Measurements from ENCODE around the gene ARHGEF10L. TPM values are rescaled to one million over a fixed set of nuclear protein-coding genes. Genes with fewer than 3 reads are reported as not detected.
"Not testable (repeated sequence)": the region's sequence is repeated elsewhere in the genome, so short reads cannot be mapped to it uniquely, and the experiment has no call there.

ARHGEF10L gene
- polyA plus RNA-seq, 3 donors = 19.8 to 71.8 (median 20.8) TPM

DNA sequence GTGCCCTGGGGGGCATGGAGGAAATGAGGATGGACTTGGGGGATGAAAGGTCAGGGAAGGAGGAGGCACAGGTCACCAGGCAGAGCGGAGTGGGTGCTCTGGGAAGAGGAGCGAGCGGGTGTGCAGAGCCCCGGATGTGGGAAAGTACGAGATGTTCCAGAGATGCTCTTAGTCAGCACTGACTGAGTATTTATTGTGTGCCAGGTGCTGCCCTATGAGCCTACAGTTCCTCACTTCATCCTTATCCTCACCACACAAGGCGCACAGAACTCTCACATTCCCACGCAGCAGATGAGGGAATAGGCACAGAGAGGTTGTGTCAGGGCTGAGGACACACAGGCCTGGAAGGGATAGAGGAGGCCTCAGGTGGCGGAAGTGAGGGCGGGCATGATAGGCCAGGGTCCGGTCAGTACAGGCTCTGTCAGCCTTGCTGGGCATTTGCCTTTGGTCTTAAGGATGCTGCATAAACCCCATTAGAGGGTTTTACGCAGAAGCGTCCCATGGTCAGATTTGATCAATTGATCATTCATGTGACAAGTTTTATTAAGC lies 77.3 kb downstream of the ARHGEF10L start:
- WGBS, 3 donors = 97 to 98% (median 98%) methylated on average over 12 of the region's 12 CpGs
- no peak overlapping the region for H3K27ac ChIP-seq (ENCODE audit: low read depth, low read length)

DNA sequence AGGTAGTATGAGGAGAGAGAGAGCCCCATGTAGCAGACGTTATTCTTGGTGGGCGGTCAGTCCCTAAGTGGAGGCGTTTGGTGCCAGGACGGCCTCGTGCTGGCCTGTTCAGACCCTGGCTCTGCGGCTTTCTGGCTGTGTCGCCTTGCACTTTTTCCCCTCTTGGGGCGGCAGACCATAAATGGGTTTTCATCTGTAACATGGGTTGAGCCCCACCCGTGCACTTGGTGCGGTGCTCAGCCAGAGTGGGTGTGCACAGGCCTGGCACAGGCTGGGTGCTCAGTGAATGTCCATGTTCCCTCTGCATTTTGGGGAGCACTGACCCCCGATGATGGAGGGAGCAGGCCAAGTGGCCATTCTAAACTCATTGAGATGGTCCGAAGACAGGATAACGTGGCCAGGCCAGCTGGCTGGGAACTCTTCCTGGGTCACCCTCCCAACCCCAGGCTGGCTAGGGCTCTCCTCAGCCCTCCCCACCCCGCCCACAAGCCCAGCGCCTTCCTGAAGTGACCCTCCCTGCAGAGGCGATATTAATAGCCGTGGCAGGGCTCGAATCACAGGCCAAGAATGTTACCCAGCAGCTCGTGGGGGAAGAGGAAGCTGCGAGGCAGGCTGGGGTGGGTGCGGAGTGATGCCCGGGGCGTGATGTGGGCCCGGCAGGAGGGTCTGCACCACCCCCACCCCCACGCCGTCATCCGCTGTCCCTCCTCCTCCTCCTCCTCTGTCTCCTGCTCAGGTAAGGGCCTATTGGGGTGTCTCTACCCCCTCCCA lies 78.5 kb downstream of the ARHGEF10L start:
- no peak overlapping the region for H3K27ac ChIP-seq (ENCODE audit: low read depth, low read length)
- WGBS, 3 donors = 47 to 77% (median 58%) methylated on average over 27 of the region's 27 CpGs

DNA sequence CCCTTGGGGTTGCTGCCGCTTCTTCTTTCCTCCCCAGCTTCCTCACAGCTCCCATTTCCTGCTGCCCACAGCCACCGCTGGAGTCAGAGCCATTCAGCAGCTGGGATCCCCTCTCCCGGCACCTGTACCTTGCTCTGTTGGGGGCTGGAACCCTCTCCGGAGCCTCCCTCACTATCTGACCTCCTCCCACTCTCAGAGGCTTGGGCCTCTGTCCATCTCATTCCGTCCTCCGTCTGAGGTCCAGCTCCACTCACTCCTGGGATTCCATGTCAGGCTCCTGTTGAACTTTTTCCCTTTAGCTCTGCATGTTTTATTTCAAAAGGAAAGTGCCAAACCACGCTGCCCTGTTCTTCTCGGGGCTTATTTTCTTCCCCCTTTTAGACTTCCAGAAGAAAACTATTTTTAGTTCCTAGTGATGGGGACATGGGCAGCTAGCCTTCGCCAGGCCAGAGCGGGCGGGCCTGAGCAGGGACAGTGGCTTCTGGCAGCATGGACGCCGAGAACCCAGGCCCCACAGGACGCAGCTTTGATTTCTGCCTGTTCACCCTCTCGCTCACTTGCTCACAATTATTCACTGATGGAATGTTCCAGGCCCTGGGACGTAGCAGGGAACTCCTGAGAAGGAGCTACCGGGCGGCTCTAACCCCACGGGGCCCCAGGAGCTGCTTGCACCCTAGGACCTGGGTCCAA lies 79.2 kb downstream of the ARHGEF10L start:
- WGBS, 3 donors = 58 to 87% (median 68%) methylated on average over 19 of the region's 19 CpGs
- H3K27ac ChIP-seq (ENCODE audit: low read depth, low read length) = no peak overlapping the region

DNA sequence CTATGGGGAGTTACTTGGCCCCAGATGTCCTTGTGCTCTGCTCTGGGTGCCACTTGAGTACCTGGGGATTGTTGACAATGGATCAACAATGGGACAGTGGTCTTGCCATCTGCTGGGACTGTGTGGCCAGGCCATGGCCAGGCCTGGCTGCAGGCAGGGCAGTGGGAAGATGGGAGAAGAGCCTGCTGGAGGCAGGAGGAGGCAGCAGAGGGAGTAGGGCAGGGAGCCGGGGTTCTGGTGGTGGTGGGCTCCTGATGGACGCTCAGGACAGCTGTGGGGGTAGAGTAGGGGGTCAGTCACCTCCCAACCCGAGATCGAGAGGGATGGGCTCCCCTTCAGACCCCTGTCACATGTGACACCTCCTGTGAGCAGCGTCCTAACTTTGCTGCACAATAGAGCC lies 81.0 kb downstream of the ARHGEF10L start:
- 82 to 92% (median 85%) methylated on average over 5 of the region's 5 CpGs for WGBS, 3 donors
- no peak overlapping the region for H3K27ac ChIP-seq (ENCODE audit: low read depth, low read length)

DNA sequence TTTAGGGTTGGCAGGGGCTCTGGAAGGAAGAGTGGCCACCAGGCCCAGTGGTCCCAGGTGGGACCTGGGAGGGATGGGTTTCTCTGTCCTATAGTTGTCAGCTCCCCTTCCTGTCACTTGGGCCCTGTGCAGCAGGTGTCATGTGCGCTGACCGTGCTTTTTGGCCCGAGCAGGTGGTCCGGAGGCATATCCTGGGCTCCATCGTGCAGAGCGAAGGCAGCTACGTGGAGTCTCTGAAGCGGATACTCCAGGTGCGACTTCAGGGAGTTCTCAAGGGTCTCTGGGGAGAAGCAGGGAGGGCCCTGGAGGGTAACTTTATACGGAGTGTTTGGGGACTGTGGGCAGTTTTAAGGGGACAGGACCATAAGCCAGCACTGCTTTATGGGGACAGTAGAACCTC lies 82.2 kb downstream of the ARHGEF10L start:
- no peak overlapping the region for H3K27ac ChIP-seq (ENCODE audit: low read depth, low read length)
- WGBS, 3 donors = 88 to 92% (median 91%) methylated on average over 10 of the region's 10 CpGs

DNA sequence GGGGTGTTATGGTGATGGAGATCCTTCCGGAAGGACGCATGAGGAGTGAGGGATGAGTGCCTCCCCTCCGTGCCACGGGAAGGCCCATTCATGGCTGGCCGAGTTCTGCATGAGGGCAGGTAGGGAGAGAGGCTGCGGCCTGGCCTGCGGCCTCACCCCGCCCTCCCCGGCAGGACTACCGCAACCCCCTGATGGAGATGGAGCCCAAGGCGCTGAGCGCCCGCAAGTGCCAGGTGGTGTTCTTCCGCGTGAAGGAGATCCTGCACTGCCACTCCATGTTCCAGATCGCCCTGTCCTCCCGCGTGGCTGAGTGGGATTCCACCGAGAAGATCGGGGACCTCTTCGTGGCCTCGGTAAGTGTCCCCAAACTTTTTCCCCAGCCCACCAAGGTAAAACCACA lies 83.3 kb downstream of the ARHGEF10L start:
- H3K27ac ChIP-seq (ENCODE audit: low read depth, low read length) = no peak overlapping the region
- 94 to 96% (median 96%) methylated on average over 22 of the region's 22 CpGs for WGBS, 3 donors

DNA sequence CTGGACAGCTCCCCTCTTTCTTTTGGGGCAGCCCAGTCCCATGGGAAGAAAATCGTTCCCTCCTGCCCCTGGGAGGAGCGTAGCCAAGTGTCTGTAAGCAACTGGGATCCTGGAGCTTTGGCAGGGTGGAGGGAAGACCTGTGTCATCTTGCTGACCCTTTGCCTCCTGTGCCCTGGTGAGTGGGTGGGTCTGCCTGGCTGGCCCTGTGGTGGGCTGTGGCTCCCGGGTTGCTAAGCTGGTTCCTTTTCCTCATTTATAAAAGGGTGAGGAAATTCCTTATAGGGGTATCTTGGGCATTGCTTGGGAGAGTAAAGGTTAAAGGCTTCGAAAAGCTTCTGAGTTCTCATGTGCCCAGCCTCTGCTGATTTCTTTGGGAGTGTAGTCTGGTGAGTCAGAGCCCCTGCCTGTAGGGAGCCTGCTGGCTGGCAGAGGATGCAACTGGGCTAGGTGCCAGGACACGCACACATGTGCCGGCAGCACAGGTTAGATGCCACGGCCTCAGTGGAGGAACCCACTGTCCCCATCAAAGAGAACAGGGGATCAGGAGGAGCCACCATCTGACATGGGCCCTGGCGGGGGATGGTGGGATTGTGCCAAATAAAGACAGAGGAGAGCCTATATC lies 85.2 kb downstream of the ARHGEF10L start:
- H3K27ac ChIP-seq (ENCODE audit: low read depth, low read length) = no peak overlapping the region
- 57 to 65% (median 57%) methylated on average over 8 of the region's 8 CpGs for WGBS, 3 donors

DNA sequence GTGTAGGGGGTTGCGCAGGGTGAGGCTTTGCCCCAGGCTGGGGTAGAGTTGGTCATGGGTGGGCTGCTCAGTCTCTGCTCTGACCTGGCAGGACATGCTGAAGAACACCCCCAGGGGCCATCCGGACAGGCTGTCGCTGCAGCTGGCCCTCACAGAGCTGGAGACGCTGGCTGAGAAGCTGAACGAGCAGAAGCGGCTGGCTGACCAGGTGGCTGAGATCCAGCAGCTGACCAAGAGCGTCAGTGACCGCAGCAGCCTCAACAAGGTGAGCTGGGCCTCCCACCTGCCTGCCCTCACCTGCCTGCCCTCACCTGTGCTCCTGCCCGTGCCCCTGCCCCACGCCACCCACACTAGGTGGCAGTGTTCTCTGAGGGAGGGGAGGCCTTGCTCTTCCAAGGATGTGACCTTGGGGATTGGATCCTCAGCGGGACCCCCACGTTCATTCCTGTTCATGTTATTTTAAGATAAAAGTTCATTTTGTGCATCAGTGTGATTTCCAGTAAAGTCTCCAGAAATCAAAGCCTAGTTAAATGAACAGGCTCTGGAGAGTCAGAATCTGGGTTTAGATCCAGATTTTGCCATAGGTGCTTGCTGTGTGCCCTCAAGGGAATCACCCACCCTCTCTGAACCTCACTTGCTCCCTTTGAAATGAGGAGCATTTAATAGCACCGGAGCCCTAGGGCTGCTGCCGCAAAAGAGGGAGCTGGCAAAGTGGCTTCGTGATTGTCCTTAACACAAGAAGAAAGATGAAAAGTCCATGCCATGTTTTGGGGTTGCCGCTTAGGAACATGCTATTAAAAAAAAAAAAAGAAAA lies 87.9 kb downstream of the ARHGEF10L start:
- 82 to 88% (median 85%) methylated on average over 16 of the region's 16 CpGs for WGBS, 3 donors
- H3K27ac ChIP-seq (ENCODE audit: low read depth, low read length) = no peak overlapping the region

DNA sequence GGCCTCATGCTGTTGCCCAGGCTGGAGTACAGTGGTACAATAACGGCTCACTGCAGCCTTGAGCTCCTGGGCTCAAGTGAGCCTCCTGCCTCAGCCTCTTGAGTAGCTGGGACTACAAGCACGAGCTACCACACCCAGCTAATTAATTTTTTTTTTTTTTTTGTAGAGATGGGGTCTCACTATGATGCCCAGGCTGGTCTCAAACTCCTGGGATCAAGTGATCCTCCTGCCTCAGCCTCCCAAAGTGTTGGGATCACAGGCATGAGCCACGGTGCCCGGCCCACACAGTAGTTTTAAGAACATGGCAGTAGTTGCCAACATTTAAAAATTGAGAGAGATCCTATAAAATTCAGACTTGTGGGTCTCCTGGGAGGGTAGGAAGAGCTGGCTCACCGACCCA lies 89.5 kb downstream of the ARHGEF10L start:
- WGBS, 3 donors = 78 to 87% (median 79%) methylated on average over 5 of the region's 5 CpGs

DNA sequence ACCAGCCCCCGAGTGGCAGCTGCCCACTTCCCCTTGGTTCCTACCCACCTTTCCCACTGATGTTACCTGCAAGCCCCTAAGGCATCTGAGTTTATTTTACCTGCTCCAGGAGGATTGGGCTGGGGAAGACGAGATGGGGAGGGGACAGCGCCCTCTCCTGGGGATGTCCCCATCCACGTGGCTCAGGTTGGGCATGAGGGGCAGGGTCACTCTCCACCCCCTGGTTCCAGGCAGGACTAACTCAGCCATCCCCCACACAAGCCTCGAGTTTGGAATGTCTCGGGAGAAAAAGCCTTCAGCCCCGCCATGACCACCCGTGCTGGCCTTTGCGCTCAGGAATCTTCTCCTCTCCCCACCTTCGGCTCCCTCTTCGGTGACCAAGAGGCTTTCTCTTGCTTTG lies 90.0 kb downstream of the ARHGEF10L start:
- no peak overlapping the region for H3K27ac ChIP-seq (ENCODE audit: low read depth, low read length)
- WGBS, 3 donors = 70 to 83% (median 72%) methylated on average over 11 of the region's 11 CpGs

More for the DNA sequence above, 89.5 kb downstream of the ARHGEF10L start:
- not testable (repeated sequence) for H3K27ac ChIP-seq (ENCODE audit: low read depth, low read length)

DNA sequence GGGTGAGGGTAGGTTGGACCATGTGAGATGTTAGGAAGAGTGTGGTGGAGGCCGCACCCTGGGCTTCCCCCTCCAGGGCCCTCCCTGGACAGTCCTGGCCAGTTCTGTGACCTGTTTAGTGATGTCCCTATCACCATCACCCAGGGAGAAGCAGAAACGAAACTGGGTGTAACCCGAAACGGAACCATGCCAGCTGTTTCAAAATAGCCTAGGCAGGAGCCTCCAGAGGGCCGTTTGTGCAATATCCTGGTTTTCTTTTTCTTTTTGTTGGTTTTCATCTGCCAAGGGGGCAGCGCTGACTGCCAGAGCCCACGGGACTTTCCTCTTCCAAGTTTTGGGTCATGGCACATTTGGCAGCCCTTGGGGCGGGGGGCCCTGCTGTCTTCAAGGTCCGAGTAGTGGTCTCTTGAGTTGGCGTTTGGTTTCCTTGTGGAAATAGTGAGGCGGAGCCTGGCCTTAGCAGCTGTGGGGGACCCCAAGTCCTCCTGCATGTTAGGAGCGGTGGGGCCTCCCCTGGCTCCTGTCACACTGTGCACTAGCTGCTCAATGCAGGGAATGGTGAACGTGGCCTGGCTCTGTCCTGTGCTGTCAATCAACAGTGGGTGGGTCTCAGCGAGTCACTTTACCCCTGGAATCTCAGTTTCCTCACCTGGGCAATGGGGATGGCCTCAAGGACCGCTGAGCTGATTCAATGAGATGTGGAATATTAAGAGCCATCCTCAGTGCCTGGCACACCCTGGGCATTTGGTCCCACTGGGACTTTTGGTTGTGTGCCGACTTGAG lies 90.7 kb downstream of the ARHGEF10L start:
- no peak overlapping the region for H3K27ac ChIP-seq (ENCODE audit: low read depth, low read length)
- 42 to 74% (median 46%) methylated on average over 16 of the region's 16 CpGs for WGBS, 3 donors

DNA sequence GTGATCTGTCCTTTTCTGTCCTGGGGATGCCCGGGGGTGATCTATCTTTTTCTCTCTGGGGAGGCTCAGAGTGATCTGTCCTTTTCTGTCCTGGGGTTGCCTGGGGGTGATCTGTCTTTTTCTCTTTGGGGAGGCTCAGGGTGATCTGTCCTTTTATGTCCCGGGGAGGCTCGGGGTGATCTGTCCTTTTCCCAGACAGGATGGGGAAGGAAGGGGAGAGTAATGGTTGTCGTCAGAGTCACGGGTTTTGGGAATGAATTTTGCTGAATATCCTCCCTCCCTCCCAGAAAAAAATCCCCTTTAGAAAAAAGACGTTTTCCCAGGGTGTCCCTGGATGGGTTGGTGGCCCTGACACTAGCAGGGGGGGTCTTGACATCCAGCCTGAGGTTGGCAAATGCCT lies 91.5 kb downstream of the ARHGEF10L start:
- 54 to 73% (median 62%) methylated on average over 6 of the region's 6 CpGs for WGBS, 3 donors
- no peak overlapping the region for H3K27ac ChIP-seq (ENCODE audit: low read depth, low read length)

DNA sequence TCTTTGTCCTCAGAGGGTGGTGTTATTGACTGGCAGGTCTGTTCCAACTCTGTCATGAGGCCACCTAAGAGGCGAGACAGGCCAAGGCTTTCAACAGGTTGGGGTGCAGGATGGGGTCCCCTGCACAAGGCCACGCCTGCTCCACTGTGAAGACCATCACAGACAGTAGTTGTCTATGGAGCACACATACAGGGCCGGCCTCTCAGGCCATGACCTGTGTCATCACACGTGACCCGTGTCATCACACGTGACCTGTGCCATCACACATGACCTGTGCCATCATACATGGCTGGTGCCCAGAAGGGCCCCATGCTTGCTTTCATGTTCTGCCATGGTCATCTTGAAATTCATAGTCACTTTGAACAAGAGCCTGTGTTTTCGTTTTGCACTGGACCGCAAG lies 91.9 kb downstream of the ARHGEF10L start:
- 91 to 93% (median 93%) methylated on average over 8 of the region's 8 CpGs for WGBS, 3 donors
- no peak overlapping the region for H3K27ac ChIP-seq (ENCODE audit: low read depth, low read length)

DNA sequence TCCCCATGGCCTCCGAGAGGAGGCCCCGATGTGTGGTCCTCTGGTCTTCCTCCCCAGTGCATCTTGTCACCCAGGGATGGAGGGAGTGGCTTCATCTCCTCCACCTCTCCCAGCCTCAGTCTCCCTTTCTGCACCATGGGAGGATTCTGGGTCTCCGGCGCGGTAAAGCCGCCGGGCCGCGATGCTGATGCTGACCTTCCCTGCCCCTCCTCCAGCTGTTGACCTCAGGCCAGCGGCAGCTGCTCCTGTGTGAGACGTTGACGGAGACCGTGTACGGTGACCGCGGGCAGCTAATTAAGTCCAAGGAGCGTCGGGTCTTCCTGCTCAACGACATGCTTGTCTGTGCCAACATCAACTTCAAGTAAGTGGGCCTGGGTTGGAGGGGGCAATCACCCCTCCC lies 92.6 kb downstream of the ARHGEF10L start:
- H3K27ac ChIP-seq (ENCODE audit: low read depth, low read length) = no peak overlapping the region
- WGBS, 3 donors = 82 to 91% (median 89%) methylated on average over 19 of the region's 19 CpGs

DNA sequence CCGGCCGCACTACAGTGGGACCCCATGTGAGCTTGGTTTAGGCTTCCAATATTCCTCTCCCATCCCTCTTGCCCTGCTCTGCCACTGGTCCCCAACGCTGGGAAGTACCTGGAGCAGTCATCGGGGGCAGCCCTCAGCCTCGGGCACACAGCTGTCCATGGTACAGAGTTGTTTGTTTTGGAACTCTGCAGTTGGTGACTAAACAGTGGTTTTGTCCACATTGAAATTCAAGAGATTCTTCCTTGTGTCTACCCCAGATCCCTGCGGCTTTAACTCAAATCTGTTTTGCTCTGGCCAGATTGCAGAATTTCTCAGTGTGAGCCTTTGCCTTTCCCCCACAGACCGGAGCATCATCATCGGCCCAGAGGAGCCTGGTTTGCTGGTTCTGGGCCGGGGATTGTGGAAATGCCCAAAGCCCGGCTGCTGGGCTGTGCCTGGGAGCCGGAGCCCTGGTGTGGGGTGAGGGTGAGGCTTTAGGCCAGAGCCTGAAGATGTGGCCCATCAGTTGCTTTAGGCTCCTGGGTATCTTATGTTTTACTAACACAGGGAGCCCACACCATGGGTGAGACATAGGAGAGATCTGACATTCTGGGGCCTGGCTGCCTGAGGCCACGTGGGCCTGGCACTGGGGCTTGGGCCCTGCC lies 93.2 kb downstream of the ARHGEF10L start:
- no peak overlapping the region for H3K27ac ChIP-seq (ENCODE audit: low read depth, low read length)
- 75 to 86% (median 84%) methylated on average over 12 of the region's 12 CpGs for WGBS, 3 donors

DNA sequence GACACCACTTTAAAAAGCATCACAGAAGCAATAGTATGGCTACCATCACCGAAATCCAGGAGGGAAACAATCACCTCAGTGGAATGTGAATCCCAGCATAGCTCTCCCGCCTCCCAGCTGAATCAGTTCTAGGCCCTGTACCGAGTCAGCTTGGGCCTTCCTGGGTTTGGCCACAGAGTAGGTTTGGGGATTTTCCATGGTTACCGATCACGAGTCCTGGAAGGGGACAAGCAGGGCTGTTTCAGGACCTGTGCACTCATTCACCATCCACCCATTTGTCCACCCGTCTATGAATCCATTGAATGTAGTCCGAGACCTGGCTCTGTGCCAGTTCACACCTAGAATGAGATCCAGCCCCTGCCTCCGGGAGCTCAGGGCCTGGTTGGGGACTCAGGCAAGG lies 94.2 kb downstream of the ARHGEF10L start:
- H3K27ac ChIP-seq (ENCODE audit: low read depth, low read length) = no peak overlapping the region
- WGBS, 3 donors = 70 to 79% (median 78%) methylated on average over 8 of the region's 8 CpGs

DNA sequence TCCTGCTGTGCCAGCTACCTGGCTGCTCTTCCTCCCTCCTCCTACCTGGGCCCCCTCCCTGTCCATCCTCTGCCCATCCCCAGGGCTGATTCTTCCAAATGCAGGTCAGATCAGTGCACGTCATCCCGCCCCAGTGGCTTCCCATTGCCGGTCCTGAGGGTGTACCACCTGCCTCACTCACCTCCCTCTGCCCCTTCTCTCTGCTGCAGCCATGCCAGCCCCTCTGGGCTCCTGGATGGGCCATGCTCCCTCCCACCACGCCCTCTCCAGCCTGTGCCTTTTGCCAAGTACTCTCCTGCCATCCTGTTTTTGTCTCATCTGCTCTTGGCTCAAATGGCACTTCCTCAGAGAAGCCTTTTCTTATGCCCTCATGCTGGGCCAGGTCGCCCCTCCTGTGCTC lies 95.8 kb downstream of the ARHGEF10L start:
- H3K27ac ChIP-seq (ENCODE audit: low read depth, low read length) = no peak overlapping the region
- WGBS, 3 donors = 80 to 87% (median 86%) methylated on average over 5 of the region's 5 CpGs

Measured in adipose tissue (tissue), 3 donors.